Cardiac muscle cell (in vitro differentiated cells and primary cell): ENCODE measurements around the gene ZNF407. TPM values are rescaled to one million over a fixed set of nuclear protein-coding genes. Genes with fewer than 3 reads are reported as not detected.
"Not testable (repeated sequence)": the region's sequence is repeated elsewhere in the genome, so short reads cannot be mapped to it uniquely, and the experiment has no call there.

Source experiments
- DNase-seq, 2 donors: peaks; one replicate each; pipeline versions ENCODE4 v3.0.0 to v3.0.0-alpha.2; 2010 to 2017; ENCODE audit warnings: low read depth in 1 of 2, low spot score in 1 of 2
- H3K27ac ChIP-seq: fragments of 200-600 bp; sonication (generic); 2 replicates; pipeline ENCODE4 v1.5.1; 2016
- H3K27me3 ChIP-seq: fragments of 200-600 bp; sonication (generic); 2 replicates; pipeline ENCODE4 v1.6.0; 2016; ENCODE audit warnings: control low read depth
- H3K36me3 ChIP-seq: fragments of 200-600 bp; sonication (generic); 2 replicates; pipeline ENCODE4 v1.5.1; 2016; ENCODE audit warnings: control low read depth
- H3K4me1 ChIP-seq: fragments of 200-600 bp; sonication (generic); 2 replicates; pipeline ENCODE4 v1.8.1; 2017; ENCODE audit warnings: low read depth, mild to moderate bottlenecking, mixed run types
- H3K4me3 ChIP-seq: fragments of 200-600 bp; sonication (generic); 2 replicates; pipeline ENCODE4 v1.5.1; 2016; ENCODE audit warnings: mild to moderate bottlenecking
- H3K9me3 ChIP-seq: fragments of 200-600 bp; sonication (generic); 2 replicates; pipeline ENCODE4 v1.5.1; 2017; ENCODE audit warnings: low read depth, mild to moderate bottlenecking, control low read depth
- CTCF ChIP-seq: IDR thresholded peaks from 2 replicates; pipeline ENCODE4 v1.5.1; 2012; ENCODE audit warnings: low read depth, mild to moderate bottlenecking, low read length
- polyA plus RNA-seq: library from polyadenylated mRNA; unstranded; fragments of >200 nt; fragmentation: Nextera tagmentation; extraction: Ambion mirVana; gene quantifications from 2 replicates; pipeline ENCODE4 v1.2.1, GENCODE V29; 2016
- total RNA-seq: library from RNA; depleted of rRNA; stranded (reverse); fragments of >200 nt; gene quantifications from 2 replicates; pipeline ENCODE4 v1.2.3, GENCODE V29; 2016

ZNF407 gene
- total and polyA plus RNA-seq, 2 experiments from 2014 or later = 4.6 to 8.0 TPM

- Histone ChIP-seq H3K4me1 (no peaks in the 10 kb centered on the region), H3K4me3 (no peak overlapping the region), H3K36me3 (no peaks in the 10 kb centered on the region), H3K27me3 (no peaks in the 10 kb centered on the region), H3K9me3 (no peaks in the 10 kb centered on the region), H3K27ac (no peak overlapping the region)
- peak; percentile 51 for TF ChIP-seq CTCF
- peak; percentile 64 to 80 for DNase-seq
These were observed 366.3 kb downstream of the ZNF407 start for GRCh38 chr18:74963820-74964446.

GRCh38 chr18:74965682-74966081 lies 368.0 kb downstream of the ZNF407 start:
- no peaks in the 10 kb centered on the region for H3K9me3 ChIP-seq
- H3K4me3 ChIP-seq = no peak overlapping the region
- no peaks in the 10 kb centered on the region for H3K4me1 ChIP-seq
- H3K36me3 ChIP-seq = no peaks in the 10 kb centered on the region
- DNase-seq = no peak
- TF ChIP-seq CTCF = no peak
- H3K27ac ChIP-seq = no peak overlapping the region
- H3K27me3 ChIP-seq = no peaks in the 10 kb centered on the region

GRCh38 chr18:74967438-74967837 lies 369.8 kb downstream of the ZNF407 start:
- no peak for TF ChIP-seq CTCF
- no peaks in the 10 kb centered on the region for H3K27me3 ChIP-seq
- H3K27ac ChIP-seq = no peak overlapping the region
- no peak overlapping the region for H3K4me3 ChIP-seq
- H3K4me1 ChIP-seq = peaks cover 4% of the 10 kb centered on the region
- no peaks in the 10 kb centered on the region for H3K36me3 ChIP-seq
- no peaks in the 10 kb centered on the region for H3K9me3 ChIP-seq
- no peak for DNase-seq

- Histone ChIP-seq H3K27me3 (no peaks in the 10 kb centered on the region), H3K9me3 (no peaks in the 10 kb centered on the region), H3K4me1 (peaks cover 6% of the 10 kb centered on the region), H3K27ac (no peak overlapping the region), H3K36me3 (no peaks in the 10 kb centered on the region), H3K4me3 (no peak overlapping the region)
- TF ChIP-seq CTCF = no peak
- DNase-seq = no peak
These were observed 370.3 kb downstream of the ZNF407 start for GRCh38 chr18:74967979-74968378.

- H3K27me3 ChIP-seq, DNase-seq, H3K4me1 ChIP-seq, H3K27ac ChIP-seq, H3K9me3 ChIP-seq, H3K36me3 ChIP-seq, H3K4me3 ChIP-seq: not testable (repeated sequence)
These were observed 373.7 kb downstream of the ZNF407 start for GRCh38 chr18:74971358-74971757.

GRCh38 chr18:74971776-74972175 lies 374.1 kb downstream of the ZNF407 start:
- not testable (repeated sequence) for H3K4me3 ChIP-seq, H3K27me3 ChIP-seq, DNase-seq, H3K4me1 ChIP-seq, H3K27ac ChIP-seq, H3K9me3 ChIP-seq, H3K36me3 ChIP-seq

GRCh38 chr18:74972354-74972753 lies 374.7 kb downstream of the ZNF407 start:
- DNase-seq = no peak
- no peaks in the 10 kb centered on the region for H3K9me3 ChIP-seq
- no peak for TF ChIP-seq CTCF
- H3K4me3 ChIP-seq = no peak overlapping the region
- H3K27ac ChIP-seq = no peak overlapping the region
- H3K4me1 ChIP-seq = peaks cover 6% of the 10 kb centered on the region
- H3K27me3 ChIP-seq = no peaks in the 10 kb centered on the region
- H3K36me3 ChIP-seq = no peaks in the 10 kb centered on the region
